ENCODE data around the gene SLC7A8. TPM values are rescaled to one million over a fixed set of nuclear protein-coding genes. Genes with fewer than 3 reads are reported as not detected.

SLC7A8 gene
- polyA plus RNA-seq, 1 donor (not counting 4 experiments of a cell fraction or from before 2014, with no cell fraction given): 29.1 TPM

DNA sequence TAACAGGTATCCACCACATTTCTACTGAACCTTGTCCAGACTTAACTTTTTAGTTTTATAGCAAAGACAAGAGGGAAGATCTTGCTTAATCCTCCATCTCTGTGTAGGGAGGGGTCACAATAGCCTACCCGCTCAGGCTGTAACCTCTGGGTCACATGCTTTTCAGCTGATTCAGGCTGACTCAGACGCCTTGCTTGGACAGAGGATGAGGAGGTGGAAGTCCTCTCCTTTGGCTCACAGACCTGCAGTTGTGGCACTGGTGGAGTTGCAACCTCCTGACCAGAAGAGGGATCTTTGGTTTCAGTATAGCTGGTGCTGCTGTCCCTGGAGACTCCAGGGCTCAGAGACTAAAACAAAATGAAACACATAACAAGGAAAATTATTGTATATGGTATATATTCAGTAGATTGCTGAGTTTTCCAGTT, 104.8 kb downstream of the SLC7A8 start:
- no peaks in the 10 kb centered on the region for H4K20me1 ChIP-seq (ENCODE audit: control insufficient read depth, extremely low read depth, insufficient read depth, low read length)
- peak; percentile 86 for FAIRE-seq
- H3K27ac ChIP-seq (ENCODE audit: control insufficient read depth, insufficient read depth, low read length): peak overlapping the region; percentile 44
- no peaks in the 10 kb centered on the region for H3K9me3 ChIP-seq (ENCODE audit: control insufficient read depth, low read depth, low read length)
- peak overlapping the region; percentile 18 for H3K9ac ChIP-seq (ENCODE audit: control insufficient read depth, extremely low read depth, insufficient read depth, low read length)
- H3K36me3 ChIP-seq (ENCODE audit: control insufficient read depth in 2 of 2, extremely low read depth in 1 of 2, insufficient read depth in 2 of 2, low read length in 2 of 2): peaks cover 18 to 61% of the 10 kb centered on the region in 2 experiments
- H3K4me1 ChIP-seq (ENCODE audit: control insufficient read depth, extremely low read depth, insufficient read depth, low read length): peaks cover 15% of the 10 kb centered on the region
- no peaks in the 10 kb centered on the region for H3K9me1 ChIP-seq (ENCODE audit: control insufficient read depth, extremely low read depth, insufficient read depth, low read length)
- TF ChIP-seq, protein P1, sequence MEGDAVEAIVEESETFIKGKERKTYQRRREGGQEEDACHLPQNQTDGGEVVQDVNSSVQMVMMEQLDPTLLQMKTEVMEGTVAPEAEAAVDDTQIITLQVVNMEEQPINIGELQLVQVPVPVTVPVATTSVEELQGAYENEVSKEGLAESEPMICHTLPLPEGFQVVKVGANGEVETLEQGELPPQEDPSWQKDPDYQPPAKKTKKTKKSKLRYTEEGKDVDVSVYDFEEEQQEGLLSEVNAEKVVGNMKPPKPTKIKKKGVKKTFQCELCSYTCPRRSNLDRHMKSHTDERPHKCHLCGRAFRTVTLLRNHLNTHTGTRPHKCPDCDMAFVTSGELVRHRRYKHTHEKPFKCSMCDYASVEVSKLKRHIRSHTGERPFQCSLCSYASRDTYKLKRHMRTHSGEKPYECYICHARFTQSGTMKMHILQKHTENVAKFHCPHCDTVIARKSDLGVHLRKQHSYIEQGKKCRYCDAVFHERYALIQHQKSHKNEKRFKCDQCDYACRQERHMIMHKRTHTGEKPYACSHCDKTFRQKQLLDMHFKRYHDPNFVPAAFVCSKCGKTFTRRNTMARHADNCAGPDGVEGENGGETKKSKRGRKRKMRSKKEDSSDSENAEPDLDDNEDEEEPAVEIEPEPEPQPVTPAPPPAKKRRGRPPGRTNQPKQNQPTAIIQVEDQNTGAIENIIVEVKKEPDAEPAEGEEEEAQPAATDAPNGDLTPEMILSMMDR (optimal IDR thresholded peaks at IDR 0.05 in 1 of 3, IDR thresholded peaks at IDR 0.05 in 1 of 3, conservative IDR thresholded peaks at IDR 0.05 in 1 of 3; ENCODE audit: extremely low read depth in 1 of 3, insufficient read depth in 2 of 3, low read length in 3 of 3): no peak
- no peak for TF ChIP-seq EZH2 (IDR thresholded peaks at IDR 0.05; ENCODE audit: low read length)
- H3K27me3 ChIP-seq (ENCODE audit: control insufficient read depth, extremely low read depth, insufficient read depth, low read length): no peaks in the 10 kb centered on the region
- dilution Hi-C loops (cut with MboI; ENCODE audit: extremely low pct_ligation_motif_present, low sequenced_read_pairs): no loop called here
- peaks cover 4% of the 10 kb centered on the region for H3K79me2 ChIP-seq (ENCODE audit: control insufficient read depth, insufficient read depth, low read length)
- H2AFZ ChIP-seq (ENCODE audit: control insufficient read depth, low read length): no peak overlapping the region
- peak overlapping the region; percentile 20 for H3K4me2 ChIP-seq (ENCODE audit: control insufficient read depth, extremely low read depth, insufficient read depth, low read depth, low read length)
- DNase-seq (ENCODE audit: low read depth, low spot score): no peak
- H3K4me3 ChIP-seq (ENCODE audit: control insufficient read depth in 2 of 3, extremely low read depth in 1 of 3, insufficient read depth in 2 of 3, low read depth in 1 of 3, low read length in 3 of 3): no peak overlapping the region

DNA sequence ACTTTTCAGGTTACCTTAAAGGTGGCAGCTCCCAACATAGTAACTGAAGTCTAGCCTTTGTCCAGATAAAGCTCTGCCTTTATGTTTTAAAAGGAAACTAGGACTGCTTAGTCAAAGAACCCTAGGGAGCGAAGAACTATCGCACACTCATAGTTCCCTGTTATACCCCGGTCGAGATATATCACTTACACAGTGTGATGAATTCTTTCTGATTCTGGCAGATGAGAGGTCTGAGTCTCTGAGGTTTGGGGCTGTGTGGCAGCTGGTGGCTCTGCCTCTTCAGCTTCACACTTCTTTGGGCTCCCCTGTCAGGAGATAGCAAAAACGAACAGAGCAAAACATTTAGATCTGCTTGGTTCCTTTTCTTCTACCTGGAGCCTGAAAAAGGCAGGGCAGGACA, 105.5 kb downstream of the SLC7A8 start:
- DNase-seq (ENCODE audit: low read depth, low spot score) (no peak), FAIRE-seq (no peak)
- Histone ChIP-seq H3K4me3 (ENCODE audit: control insufficient read depth in 2 of 3, extremely low read depth in 1 of 3, insufficient read depth in 2 of 3, low read depth in 1 of 3, low read length in 3 of 3) (no peak overlapping the region), H3K79me2 (ENCODE audit: control insufficient read depth, insufficient read depth, low read length) (peaks cover 4% of the 10 kb centered on the region), H3K27ac (ENCODE audit: control insufficient read depth, insufficient read depth, low read length) (peak overlapping the region; percentile 44), H3K9ac (ENCODE audit: control insufficient read depth, extremely low read depth, insufficient read depth, low read length) (no peak overlapping the region), H4K20me1 (ENCODE audit: control insufficient read depth, extremely low read depth, insufficient read depth, low read length) (no peaks in the 10 kb centered on the region), H3K36me3 (ENCODE audit: control insufficient read depth in 2 of 2, extremely low read depth in 1 of 2, insufficient read depth in 2 of 2, low read length in 2 of 2) (peaks cover 17 to 56% of the 10 kb centered on the region in 2 experiments), H3K9me1 (ENCODE audit: control insufficient read depth, extremely low read depth, insufficient read depth, low read length) (no peaks in the 10 kb centered on the region), H3K9me3 (ENCODE audit: control insufficient read depth, low read depth, low read length) (no peaks in the 10 kb centered on the region), H2AFZ (ENCODE audit: control insufficient read depth, low read length) (no peak overlapping the region), H3K4me2 (ENCODE audit: control insufficient read depth, extremely low read depth, insufficient read depth, low read depth, low read length) (no peak overlapping the region), H3K27me3 (ENCODE audit: control insufficient read depth, extremely low read depth, insufficient read depth, low read length) (no peaks in the 10 kb centered on the region), H3K4me1 (ENCODE audit: control insufficient read depth, extremely low read depth, insufficient read depth, low read length) (peaks cover 15% of the 10 kb centered on the region)
- dilution Hi-C loops (cut with MboI; ENCODE audit: extremely low pct_ligation_motif_present, low sequenced_read_pairs): no loop called here
- TF ChIP-seq EZH2 (IDR thresholded peaks at IDR 0.05; ENCODE audit: low read length): no peak
- TF ChIP-seq, protein P1 (optimal IDR thresholded peaks at IDR 0.05 in 1 of 3, IDR thresholded peaks at IDR 0.05 in 1 of 3, conservative IDR thresholded peaks at IDR 0.05 in 1 of 3; ENCODE audit: extremely low read depth in 1 of 3, insufficient read depth in 2 of 3, low read length in 3 of 3): no peak

All from keratinocyte (primary cell).